H1 (cell line): ENCODE data around the gene SLC39A2. TPM values are rescaled to one million over a fixed set of nuclear protein-coding genes. Genes with fewer than 3 reads are reported as not detected.

Source experiments
- EP300 ChIP-seq, 2 experiments: IDR thresholded peaks; 1 replicate in 1 of 2; 2 replicates in 1 of 2; pipeline ENCODE4 v1.6.1; 2011 to 2012; ENCODE audit warnings: low read depth in 2 of 2, low read length in 2 of 2, mild to moderate bottlenecking in 2 of 2, borderline replicate concordance in 1 of 2, inconsistent platforms in 1 of 2, moderate library complexity in 1 of 2
- KDM5A ChIP-seq: fragments of 200-600 bp; IDR thresholded peaks from 2 replicates; pipeline ENCODE4 v1.7.1; 2012; ENCODE audit warnings: mild to moderate bottlenecking, low read length, inconsistent platforms, mixed read lengths
- RBBP5 ChIP-seq: IDR thresholded peaks from 2 replicates; pipeline ENCODE4 v1.7.1; 2012; ENCODE audit warnings: low read depth, mild to moderate bottlenecking, inconsistent platforms, low read length, moderate library complexity, borderline replicate concordance
- SRF ChIP-seq: IDR thresholded peaks from 2 replicates; pipeline ENCODE4 v1.6.1; 2011; ENCODE audit warnings: mild to moderate bottlenecking, low read depth, low read length, moderate library complexity
- polyA plus RNA-seq, 7 experiments: library from polyadenylated mRNA; depleted of rRNA in 3 of 7; stranded (reverse) in 5 of 7; unstranded in 2 of 7; fragments of >200 nt in 5 of 7; fragments of 200-250 nt in 2 of 7; gene quantifications; 1 replicate in 5 of 7; 2 replicates in 1 of 7; 4 replicates in 1 of 7; pipeline versions ENCODE4 v1.2.1 to v1.2.3, GENCODE V29; 2011 to 2013; ENCODE audit warnings: missing spikeins in 2 of 7, mixed read lengths in 2 of 7
- total RNA-seq: library from RNA; stranded (reverse); fragmentation: NEBNext Ultra II Directional; extraction: Animal tissue kit (Norgen Biotek cat#: 25700); gene quantifications from 2 replicates; pipeline ENCODE4 v1.2.1, GENCODE V29; 2021
- TF ChIP-seq, protein P1 (sequence below): IDR thresholded peaks from 2 replicates; pipeline ENCODE4 v1.6.1; 2011; ENCODE audit warnings: low read depth, mild to moderate bottlenecking, low read length; ENCODE audit not compliant: insufficient read depth
- TF ChIP-seq, protein P2 (sequence below), 3 experiments: IDR thresholded peaks; 1 replicate in 2 of 3; 2 replicates in 1 of 3; pipeline versions ENCODE4 v1.5.1 to v1.6.1; 2011; ENCODE audit warnings: low read length in 3 of 3, mild to moderate bottlenecking in 3 of 3, inconsistent platforms in 2 of 3, low read depth in 1 of 3, moderate library complexity in 1 of 3; ENCODE audit not compliant: insufficient read depth in 1 of 3; ENCODE audit errors: control extremely low read depth in 1 of 3

Gene SLC39A2
- total and polyA plus RNA-seq, 2 of the 8 experiments (the other 6 are each of a cell fraction or from before 2014, with no cell fraction given): 0.14 to 0.22 TPM

DNA sequence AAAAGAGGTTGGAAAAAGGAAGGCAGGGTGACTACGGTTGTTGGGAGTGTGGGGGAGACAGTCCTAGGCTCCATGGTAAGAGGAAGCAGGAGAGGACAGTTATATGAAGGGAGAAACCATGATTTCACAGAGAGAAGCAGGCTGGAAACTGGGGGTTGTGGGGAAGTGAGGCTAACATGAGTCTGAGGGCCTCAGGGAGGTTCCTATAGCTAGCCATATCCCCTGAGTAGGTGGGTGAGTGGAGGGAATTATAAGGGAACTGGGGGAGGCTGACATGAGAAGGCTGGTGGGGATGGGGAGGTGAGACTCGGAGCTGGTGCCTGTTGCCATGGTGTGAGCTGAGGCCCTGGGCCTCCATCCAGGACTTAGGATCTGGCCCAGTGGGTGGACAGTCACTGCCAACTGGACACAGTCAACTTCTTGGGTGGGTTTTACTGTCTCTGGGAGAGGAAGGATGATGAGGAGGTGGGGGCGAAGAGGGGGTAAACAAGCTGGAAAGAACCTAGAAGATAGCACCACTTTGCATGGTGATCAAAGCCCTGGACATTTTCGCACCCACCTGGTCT is 34.1 kb downstream of the SLC39A2 start (continued):
- TF ChIP-seq, protein P1, sequence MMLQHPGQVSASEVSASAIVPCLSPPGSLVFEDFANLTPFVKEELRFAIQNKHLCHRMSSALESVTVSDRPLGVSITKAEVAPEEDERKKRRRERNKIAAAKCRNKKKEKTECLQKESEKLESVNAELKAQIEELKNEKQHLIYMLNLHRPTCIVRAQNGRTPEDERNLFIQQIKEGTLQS: no peak
- TF ChIP-seq EP300 (IDR thresholded peaks at IDR 0.05; ENCODE audit: borderline replicate concordance in 1 of 2, low read depth in 2 of 2, low read length in 2 of 2) (no peak), SRF (no peak), KDM5A (no peak), RBBP5 (no peak)
- TF ChIP-seq, protein P2, sequence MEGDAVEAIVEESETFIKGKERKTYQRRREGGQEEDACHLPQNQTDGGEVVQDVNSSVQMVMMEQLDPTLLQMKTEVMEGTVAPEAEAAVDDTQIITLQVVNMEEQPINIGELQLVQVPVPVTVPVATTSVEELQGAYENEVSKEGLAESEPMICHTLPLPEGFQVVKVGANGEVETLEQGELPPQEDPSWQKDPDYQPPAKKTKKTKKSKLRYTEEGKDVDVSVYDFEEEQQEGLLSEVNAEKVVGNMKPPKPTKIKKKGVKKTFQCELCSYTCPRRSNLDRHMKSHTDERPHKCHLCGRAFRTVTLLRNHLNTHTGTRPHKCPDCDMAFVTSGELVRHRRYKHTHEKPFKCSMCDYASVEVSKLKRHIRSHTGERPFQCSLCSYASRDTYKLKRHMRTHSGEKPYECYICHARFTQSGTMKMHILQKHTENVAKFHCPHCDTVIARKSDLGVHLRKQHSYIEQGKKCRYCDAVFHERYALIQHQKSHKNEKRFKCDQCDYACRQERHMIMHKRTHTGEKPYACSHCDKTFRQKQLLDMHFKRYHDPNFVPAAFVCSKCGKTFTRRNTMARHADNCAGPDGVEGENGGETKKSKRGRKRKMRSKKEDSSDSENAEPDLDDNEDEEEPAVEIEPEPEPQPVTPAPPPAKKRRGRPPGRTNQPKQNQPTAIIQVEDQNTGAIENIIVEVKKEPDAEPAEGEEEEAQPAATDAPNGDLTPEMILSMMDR (IDR thresholded peaks at IDR 0.05; ENCODE audit: control extremely low read depth in 1 of 3, insufficient read depth in 1 of 3, low read depth in 1 of 3, low read length in 3 of 3): no peak
- TF ChIP-seq, all 59 proteins: peak for 0
